Urothelium cell line (cell line): ENCODE results near the gene ANXA5.
"Not testable (repeated sequence)": the region's sequence is repeated elsewhere in the genome, so short reads cannot be mapped to it uniquely, and the experiment has no call there.

Experiments used
- DNase-seq: peaks from one replicate; pipeline ENCODE4 v3.0.0; 2011; ENCODE audit warnings: low spot score, mixed read lengths
- FAIRE-seq: peaks from 2 replicates; lab custom pipeline; 2011; peaks lifted over from hg19 to GRCh38; lab: Jason Lieb, UNC

ANXA5 gene

DNA sequence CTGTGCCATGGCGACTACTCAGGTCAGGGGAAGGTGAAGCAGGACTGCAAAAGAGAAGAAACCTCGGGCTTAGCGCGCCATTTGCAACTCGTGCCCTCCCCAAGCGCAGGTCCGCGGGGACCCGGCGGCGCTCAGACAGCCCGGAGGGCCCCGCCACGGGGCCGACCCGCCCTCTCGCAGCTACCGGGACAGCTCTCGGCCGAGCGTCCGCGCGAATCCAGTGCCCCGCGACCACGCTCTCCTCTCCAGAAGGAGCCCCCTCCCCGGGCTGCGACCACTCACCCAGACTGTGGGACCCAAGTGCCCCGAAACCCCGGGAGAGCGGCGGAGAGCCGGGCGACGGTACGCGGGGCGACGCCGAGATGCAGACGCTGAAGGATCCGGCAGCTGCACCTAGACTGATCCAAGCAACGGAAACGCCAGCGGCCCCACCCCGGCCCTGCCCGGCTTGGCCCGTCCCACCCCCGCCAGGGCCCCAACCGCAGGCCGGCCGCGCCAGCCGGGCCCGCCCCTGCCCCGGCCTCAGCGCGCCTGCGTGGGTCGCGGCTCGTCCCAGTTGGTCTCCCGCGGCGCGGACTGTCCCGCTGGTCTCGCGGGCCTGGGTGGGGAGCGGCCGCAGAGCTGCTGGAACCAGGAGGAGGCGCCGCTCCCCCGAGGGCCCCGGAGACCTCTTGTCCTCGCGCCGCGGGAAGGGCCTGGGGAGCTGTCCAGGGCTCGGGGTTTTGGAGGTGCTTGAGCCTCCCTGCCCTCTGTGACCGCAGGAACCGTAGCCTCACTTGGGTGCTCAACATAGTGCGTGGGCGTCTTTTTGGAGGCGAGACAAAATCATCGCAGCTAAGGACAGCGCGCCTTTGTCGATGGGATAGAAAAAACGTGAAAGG lies at the start of gene ANXA5:
TSS of gene ANXA5 (minus strand) at position 400 of the 881 bp plus-strand sequence. CDS start at position 9, 391 bp downstream.
- FAIRE-seq (peak; percentile 9), DNase-seq (peak; percentile 91)

DNA sequence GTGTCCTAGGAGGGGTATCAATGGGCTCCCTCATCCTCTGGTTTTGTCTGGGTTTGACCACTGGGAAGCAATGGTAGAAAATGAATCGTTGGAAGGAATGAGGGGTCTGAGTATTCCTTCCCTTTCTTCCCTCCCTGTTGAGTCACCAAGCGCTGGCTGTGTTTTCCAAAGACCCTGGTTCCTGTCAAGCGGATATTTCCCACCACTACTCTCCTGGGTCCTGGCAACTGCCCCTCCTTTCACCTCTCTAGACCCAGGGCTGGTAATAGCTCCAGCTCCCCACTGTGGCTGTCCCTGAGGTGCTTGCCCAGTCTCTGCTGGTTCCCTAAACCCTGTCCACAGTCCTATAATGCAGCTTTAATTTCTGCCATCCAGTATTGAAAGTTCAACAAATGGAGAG lies 46.0 kb upstream of the ANXA5 start:
- DNase-seq (no peak), FAIRE-seq (no peak)

DNA sequence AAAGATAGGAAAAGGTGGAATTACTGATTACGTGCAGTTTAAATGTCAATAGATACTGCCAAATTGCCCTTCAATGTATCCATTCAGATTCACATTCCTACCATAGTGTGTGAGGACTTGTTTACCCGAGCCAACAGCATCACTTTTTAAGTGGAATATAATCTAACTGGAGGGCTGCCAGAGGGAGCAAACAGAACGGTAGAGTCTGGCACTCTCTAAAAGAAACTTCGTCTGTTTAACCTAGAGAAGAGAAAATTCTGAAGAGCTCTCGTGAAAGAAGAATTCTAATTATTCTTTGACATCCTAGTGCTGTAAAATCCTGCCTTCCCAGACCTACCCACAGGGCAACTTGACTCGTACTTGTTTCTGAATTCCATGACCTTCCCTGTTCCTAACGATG lies 45.0 kb upstream of the ANXA5 start:
- DNase-seq (no peak), FAIRE-seq (no peak)

DNA sequence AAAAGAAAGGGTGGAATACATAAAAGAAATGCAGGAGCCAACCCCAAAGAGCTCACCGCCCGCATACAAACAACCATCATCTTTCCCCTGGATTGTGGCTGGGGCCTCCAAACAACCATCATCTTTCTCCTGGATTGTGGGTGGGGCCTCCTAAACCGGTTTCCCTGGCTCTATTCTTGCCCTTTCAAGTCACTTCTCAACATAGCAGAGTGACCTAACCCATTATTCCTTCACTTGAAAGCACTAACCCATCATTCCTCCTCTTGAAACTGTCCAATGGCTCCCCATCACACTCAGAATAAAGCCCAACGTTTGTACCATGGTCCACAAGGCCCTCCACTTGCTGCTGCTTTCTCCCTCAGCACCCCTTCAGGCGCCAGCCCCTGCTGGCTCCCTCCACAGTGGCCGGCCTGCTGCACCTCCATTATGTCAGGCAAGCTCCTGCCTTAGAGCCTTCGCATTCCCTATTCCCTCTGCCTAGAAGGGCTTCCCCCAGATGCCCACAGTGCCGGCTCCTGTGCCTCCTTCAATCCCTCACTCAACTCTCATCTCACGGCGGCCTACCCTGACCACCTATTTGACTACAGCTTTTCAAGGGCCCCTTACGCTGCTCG lies 44.1 kb upstream of the ANXA5 start:
- no peak for FAIRE-seq
- DNase-seq = no peak

DNA sequence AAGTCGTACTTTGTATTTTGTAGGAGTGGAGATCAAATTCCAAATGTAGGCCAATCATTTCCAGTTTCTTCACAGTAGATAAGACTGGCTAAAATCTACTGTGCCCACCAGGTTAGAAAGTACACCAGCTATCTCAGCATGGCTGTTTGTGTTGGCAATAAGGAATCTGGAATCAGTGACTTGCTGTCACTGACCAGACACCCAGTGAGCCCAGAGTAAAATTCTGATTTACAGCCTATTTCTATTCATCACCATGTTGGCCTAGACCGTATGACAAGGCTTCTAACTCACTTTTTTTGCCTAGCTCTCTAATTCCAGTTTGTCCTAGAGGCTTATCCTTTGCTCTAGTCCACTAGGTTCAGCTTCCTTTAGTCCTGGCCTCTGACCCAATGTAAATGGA lies 42.8 kb upstream of the ANXA5 start:
- FAIRE-seq (no peak), DNase-seq (no peak)

DNA sequence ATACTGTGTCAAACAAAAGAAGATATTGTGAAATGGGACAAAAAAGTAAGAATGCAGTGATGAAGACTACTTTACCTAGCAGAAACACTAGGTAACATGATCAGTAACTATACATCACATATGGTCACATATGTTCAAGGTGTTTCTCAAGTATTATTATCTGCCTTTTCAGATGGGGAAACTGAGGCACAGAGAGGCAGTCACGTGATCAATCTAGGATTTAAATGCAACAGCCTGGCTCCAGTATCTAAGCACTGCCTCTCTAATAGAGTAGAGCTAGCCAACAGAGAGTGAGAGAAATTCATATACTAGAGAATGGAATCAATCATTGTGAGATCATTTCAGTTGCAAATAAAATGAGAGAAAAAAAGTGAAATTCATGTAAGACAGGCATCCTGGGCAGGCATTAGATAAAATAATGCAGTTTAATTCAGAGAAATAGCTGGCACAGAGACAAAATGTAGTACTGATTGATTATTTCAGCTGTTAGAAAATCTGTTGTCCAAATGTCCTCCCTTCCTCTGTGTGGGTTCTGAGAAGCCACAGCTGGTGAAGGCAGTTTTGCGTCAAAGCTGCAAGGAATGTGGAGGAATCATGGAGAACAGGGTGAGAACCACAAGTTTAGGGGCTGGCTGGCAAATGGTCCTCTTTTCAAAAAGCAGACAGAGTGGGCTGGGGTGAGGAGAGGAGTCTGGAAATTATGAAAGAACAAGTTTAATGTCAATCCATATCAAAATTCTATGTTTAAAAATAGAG lies 42.2 kb upstream of the ANXA5 start:
- no peak for FAIRE-seq
- DNase-seq = no peak

DNA sequence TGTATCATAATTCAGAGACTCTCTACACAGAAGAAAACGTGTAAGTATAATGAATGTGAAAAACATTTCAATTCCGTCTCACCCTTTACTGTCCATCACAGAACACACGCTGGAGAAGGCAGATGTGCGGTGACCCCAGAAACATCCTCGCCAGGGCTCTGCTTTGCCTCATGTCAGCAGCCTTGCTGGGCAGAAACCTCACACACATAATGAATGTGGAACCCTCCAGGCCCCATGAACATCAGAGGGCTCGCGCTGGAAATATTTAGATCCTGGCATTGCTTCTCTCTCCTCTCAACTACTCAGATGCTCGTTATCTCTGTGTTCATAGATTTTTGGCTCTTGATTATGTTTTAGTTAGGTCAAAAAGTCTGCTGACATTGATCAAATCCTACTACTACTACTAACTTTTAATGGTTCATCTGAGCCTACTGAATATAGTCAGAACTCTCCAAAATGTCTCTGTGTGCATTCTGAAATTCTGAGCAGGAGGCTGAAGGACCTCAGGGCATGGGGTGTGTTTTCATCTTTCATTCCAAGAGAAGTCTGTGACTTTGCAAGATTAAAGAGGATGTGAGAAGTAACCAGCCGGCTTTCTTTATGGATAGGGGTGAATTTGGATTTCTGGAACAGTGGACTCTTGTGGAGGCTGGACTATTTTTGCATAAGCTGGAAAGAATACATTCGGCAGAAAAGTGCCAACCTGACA lies 41.2 kb upstream of the ANXA5 start:
- DNase-seq = no peak
- FAIRE-seq = no peak

DNA sequence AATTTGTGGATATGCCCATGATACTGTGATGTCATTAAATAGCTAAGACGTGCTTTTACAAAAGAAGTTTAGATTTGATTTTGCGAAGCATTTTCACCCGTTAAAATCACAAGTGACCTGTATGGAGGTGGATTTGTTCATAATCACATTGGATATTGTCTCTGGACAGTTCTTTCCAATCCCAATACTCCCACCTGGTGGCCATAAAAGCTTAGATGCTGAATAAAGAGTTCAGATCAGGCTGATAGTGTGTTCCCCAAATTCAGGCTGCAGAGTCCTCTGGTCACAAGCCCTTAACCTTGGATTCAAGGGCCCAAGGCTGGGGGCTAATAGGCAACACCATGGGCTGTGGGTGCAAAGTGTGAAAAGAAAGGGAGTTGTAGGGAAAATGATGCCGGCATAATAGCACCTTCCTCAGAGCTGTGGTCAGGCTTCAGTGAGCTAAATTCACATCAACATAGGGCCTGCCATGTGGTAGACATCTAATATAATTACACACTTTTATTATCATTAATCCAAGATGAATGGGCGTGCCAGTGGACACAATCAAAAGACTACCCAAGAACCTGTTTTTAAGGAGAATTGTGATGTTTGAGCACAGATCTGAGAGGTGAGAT lies 40.1 kb upstream of the ANXA5 start:
- peak; percentile 60 for DNase-seq
- no peak for FAIRE-seq

DNA sequence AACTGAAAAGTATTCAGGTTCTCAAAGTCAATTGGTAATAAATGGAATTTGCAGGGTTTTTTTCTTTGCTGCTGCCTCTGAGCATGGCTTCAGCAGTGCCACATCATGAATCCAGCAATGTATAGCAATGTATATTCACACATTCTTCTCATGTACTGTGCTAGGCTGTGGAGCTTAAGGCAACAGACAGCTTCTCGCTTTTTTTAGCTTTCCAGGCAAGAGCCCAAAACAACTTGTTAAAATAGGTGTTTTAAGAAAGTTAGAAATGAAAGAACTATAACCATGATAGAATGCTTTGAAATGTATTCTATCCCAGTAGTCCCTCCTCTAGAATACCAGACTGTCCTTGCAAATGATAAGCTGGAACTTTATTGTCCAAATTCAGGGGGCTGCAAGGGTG lies 37.8 kb upstream of the ANXA5 start:
- FAIRE-seq (no peak), DNase-seq (no peak)

DNA sequence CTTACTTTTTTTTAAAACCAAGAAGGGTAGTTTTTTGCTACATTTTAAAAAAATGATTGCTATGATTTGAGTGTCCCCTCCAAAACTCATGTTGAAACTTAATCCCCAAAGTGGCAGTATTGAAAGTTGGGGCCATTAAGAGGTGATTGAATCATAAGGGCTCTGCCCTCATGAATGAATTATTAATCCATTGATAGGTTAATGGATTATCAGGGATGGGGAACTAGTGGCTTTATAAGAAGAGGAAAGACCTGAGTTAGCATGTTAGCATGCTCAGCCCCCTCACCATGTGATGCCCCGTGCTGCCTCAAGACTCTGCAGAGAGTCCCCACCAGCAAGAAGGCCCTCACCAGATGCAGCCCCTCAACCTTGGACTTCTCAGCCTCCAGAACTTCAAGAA lies 37.2 kb upstream of the ANXA5 start:
- no peak for FAIRE-seq
- no peak for DNase-seq

DNA sequence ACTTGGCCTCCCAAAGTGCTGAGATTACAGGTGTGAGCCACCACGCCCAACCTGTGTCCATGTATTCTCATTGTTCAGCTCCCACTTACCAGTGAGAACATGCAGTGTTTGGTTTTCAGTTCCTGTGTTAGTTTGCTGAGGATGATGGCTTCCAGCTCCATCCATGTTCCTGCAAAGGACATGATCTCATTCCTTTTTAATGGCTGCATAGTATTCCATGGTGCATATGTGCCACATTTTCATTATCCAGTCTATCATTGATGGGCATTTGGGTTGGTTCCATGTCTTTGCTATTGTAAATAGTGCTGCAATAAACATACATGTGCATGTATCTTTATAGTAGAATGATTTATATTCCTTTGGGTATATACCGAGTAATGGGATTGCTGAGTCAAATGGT lies 33.0 kb upstream of the ANXA5 start:
- not testable (repeated sequence) for FAIRE-seq, DNase-seq

DNA sequence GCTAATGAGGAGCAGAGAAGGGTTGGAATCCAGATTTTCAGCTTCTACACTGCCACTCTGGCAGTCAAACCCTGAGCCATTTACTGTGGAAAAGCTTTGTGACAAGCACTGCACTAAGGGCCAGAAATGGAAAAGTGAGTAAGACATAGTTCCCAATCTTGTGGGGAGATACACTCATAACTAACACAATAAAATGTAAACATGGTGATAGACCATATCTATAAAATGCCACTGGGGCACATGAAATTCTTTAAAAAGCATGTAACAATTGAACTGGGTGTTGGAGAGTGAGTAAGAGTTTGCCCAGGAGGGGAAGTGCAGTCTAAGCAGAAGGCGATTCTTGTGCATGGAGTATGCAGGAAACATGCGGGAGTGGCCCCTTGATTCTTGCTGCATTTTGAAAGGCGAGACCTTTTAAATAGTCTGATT lies 32.0 kb upstream of the ANXA5 start:
- no peak for FAIRE-seq

DNA sequence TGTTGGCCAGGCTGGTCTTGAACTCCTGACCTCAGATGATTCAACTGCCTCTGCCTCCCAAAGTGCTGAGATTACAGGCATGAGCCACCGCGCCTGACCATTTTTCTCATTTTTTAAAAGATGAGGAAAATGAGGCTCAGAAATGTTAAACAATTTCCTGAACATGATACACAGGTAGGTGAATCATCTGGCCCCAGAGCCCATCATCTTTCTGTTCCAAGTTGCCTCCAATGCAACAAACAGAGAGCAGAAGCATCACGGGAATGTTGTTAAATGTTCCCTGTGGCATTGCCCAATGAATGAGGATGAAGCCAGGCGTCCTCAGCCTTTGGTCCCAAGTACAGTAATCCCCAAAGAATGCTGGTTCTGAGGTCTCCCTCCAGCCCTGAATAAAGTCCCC lies 31.3 kb upstream of the ANXA5 start:
- peak; percentile 43 for DNase-seq
- no peak for FAIRE-seq

More for the DNA sequence above, 32.0 kb upstream of the ANXA5 start:
- peak; percentile 45 for DNase-seq

DNA sequence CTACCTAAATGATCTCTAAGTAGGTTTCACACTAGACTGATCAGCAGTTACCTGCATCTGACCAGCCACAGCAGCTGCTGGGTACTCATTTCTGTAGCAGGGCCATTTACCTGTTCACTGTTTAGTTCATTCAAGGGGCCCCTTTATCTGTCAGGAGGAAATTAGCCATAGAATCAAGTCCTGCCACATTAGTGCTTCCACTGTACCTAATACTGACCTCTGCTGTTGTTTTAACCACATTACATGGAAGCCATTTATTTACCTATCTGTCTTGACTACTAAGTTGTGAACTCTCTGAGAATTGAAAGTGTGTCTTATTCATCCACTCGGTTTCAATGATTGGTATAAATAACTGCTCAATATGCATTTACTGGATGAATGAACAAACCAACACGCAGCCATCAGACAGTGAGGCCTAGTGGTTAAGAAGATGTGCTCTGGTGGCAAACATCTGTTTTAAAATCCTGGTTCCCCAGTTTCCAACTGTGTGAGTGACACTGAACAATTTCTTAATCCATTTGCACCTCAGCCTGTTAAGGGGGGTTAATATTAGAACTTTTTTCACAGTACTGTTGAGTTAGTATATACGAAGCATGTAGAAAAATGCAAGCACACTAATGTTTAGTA lies 30.0 kb upstream of the ANXA5 start:
- FAIRE-seq (no peak), DNase-seq (peak; percentile 22)

DNA sequence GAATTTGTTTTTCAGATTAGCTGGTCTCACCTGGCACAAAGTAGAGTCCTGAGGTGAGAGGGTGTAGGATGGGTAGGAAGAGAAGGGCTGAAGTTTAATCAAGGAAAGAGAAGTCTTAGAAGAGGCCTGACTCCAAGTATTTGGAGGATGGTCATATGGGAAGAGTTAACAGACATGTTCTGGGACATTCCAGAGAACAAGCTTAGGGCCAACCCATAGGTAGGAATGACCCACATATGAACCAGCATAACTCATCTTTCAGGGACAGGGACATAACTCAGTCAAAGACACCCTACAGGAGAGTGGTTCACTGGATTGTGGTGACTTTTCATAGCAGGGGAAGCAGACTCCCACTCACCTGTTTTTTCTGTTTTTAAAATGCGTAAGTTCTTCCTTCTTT lies 27.9 kb upstream of the ANXA5 start:
- FAIRE-seq = no peak

DNA sequence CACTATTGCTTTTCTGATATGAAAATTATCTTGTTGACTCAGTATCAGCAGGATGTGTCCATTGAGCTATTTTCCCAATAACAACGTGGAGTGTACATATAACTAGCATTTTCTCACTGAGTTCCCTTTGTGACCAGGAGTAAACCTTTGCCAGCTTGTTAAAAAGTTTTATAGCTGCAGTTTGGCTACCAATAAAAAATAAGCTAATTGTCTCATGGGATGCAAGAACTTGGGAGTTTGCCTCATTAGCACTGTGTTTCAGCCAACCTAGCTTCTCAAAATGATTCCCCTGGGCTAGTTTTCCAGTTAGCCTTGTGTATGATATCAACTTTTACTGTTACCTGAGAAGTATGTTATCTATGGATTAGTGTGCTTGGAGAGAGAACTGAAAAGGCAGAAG lies 24.9 kb upstream of the ANXA5 start:
- no peak for DNase-seq
- no peak for FAIRE-seq

More for the DNA sequence above, 27.9 kb upstream of the ANXA5 start:
- DNase-seq = no peak

DNA sequence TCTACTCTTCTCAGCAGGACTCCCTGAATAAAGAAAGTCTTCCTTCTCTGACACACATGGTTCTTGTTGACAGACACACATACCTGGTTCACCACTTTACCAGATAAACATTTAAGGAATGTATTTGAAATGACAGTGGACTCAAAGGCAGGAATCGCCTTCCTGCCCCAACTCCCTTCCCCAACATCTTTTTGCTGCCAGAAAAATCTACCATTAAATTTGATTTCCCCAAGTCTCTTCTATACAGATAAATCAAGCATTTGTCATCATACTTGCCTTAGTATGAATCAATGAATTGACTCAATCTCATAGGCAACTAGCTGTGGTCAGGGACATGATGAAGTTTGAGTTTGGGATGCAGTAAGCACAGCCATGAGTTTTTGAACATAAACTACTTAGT lies 23.3 kb upstream of the ANXA5 start:
- peak; percentile 38 for DNase-seq
- FAIRE-seq = peak; percentile 46

DNA sequence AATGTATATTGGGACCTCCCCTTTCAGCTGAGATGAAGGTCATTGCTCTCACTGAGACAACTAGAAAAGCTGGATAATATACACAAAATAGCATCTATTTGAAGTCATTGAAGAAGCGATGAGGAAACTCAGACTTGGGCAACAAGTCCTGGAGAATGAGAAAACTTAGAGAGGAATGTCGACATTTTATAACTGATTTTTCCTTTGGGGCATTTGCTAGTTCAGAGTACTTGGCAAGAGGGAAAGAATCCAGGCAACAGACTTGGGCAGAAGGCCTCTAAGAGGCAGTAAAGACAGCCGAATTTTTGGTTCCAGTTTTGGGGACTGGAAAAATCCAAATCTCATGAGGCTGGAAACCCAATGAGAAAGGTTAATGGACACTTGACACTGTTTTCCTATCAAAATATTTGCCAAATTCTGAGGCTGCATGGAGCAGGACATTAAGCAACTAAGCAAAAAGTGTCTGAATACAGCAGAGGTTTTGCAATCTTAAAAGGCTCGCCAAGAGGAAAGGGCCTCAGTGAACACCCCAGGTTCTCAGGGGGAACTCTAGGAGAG lies 21.0 kb upstream of the ANXA5 start:
- FAIRE-seq (no peak), DNase-seq (no peak)

DNA sequence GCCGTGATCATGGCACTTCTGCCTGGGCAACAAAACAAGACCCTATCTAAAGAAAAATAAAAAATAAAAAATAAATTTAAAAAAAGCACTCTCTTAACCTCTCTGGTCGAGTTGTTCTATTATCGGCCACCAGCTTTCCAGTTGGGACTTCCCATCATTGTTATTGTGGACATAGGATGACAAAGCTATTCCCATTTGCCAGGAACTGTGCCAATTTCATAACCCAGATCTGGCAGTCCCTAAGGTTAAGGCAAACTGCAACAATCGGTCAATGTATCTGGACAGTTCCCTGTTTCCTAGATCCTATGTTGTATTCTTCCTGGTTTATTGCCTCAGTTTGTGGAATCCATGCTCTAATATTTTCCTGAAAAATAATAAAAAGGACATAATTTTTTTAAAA lies 17.8 kb upstream of the ANXA5 start:
- FAIRE-seq = no peak

DNA sequence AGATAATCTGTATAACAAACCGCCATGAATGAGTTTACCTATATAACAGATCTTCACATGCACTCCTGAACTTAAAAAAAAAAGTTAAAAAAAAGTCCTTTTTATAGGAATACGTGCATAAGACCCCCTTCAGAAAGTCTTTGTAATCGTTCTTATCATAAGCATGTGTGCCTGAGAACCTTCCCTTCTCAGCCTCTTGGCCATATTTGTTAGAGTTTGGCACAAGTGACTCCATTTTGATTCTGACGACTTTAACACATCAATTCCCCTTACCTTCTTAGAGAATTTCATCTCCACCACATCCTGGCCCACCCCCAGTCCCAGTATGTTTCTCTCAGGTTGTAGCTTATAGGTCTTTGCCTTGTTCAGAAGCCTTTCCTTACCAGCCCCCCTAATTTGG lies 16.0 kb upstream of the ANXA5 start:
- no peak for FAIRE-seq

More for the DNA sequence above, 17.8 kb upstream of the ANXA5 start:
- no peak for DNase-seq

More for the DNA sequence above, 16.0 kb upstream of the ANXA5 start:
- DNase-seq = no peak
